Measurements from ENCODE around the gene ACADS.
"Not testable (repeated sequence)": the region's sequence is repeated elsewhere in the genome, so short reads cannot be mapped to it uniquely, and the experiment has no call there.

The ACADS gene

GRCh38 chr12:120724720-120725119, 906 bp upstream of the ACADS start:
- no peak overlapping the region for H3K4me3 ChIP-seq (ENCODE audit: low read length)
- no peak for DNase-seq (ENCODE audit: low read depth)
- no peak for TF ChIP-seq CTCF (IDR thresholded peaks at IDR 0.05; ENCODE audit: insufficient read depth, low read depth, low read length, missing control alignments)

GRCh38 chr12:120725151-120725658, 421 bp upstream of the ACADS start:
- H3K4me3 ChIP-seq (ENCODE audit: low read length), result peak overlapping the region; percentile 49
- no peak for DNase-seq (ENCODE audit: low read depth)
- TF ChIP-seq CTCF (IDR thresholded peaks at IDR 0.05; ENCODE audit: insufficient read depth, low read depth, low read length, missing control alignments), result no peak

- no peak overlapping the region for H3K4me3 ChIP-seq (ENCODE audit: low read length)
- TF ChIP-seq CTCF (IDR thresholded peaks at IDR 0.05; ENCODE audit: insufficient read depth, low read depth, low read length, missing control alignments), result no peak
- no peak for DNase-seq (ENCODE audit: low read depth)
These were observed 826 bp downstream of the ACADS start for GRCh38 chr12:120726510-120726793.

GRCh38 chr12:120726961-120727360, 1.3 kb downstream of the ACADS start:
- no peak overlapping the region for H3K4me3 ChIP-seq (ENCODE audit: low read length)
- no peak for DNase-seq (ENCODE audit: low read depth)
- TF ChIP-seq CTCF (IDR thresholded peaks at IDR 0.05; ENCODE audit: insufficient read depth, low read depth, low read length, missing control alignments), result no peak

- not testable (repeated sequence) for DNase-seq (ENCODE audit: low read depth); H3K4me3 ChIP-seq (ENCODE audit: low read length)
These were observed 6.6 kb downstream of the ACADS start for GRCh38 chr12:120732198-120732597.

GRCh38 chr12:120733574-120733973, 7.9 kb downstream of the ACADS start:
- no peak for DNase-seq (ENCODE audit: low read depth)
- TF ChIP-seq CTCF (IDR thresholded peaks at IDR 0.05; ENCODE audit: insufficient read depth, low read depth, low read length, missing control alignments), result no peak
- H3K4me3 ChIP-seq (ENCODE audit: low read length), result no peak overlapping the region

- no peak for DNase-seq (ENCODE audit: low read depth)
- no peak for TF ChIP-seq CTCF (IDR thresholded peaks at IDR 0.05; ENCODE audit: insufficient read depth, low read depth, low read length, missing control alignments)
- H3K4me3 ChIP-seq (ENCODE audit: low read length), result no peak overlapping the region
These were observed 8.6 kb downstream of the ACADS start for GRCh38 chr12:120734210-120734609.

GRCh38 chr12:120735181-120735580, 9.6 kb downstream of the ACADS start:
- peak; percentile 52 for DNase-seq (ENCODE audit: low read depth)
- no peak for TF ChIP-seq CTCF (IDR thresholded peaks at IDR 0.05; ENCODE audit: insufficient read depth, low read depth, low read length, missing control alignments)
- H3K4me3 ChIP-seq (ENCODE audit: low read length), result no peak overlapping the region
